NK-92 treated with Interleukin-12 subunit alpha and Interleukin-12 subunit beta, amount 100 ng/mL, for 24 hours (cell line): ENCODE results near the gene ISCU.

Experiments
- DNase-seq: peaks from one replicate; lab custom pipeline; 2025; lab: John Stamatoyannopoulos, UW

ISCU gene

DNA sequence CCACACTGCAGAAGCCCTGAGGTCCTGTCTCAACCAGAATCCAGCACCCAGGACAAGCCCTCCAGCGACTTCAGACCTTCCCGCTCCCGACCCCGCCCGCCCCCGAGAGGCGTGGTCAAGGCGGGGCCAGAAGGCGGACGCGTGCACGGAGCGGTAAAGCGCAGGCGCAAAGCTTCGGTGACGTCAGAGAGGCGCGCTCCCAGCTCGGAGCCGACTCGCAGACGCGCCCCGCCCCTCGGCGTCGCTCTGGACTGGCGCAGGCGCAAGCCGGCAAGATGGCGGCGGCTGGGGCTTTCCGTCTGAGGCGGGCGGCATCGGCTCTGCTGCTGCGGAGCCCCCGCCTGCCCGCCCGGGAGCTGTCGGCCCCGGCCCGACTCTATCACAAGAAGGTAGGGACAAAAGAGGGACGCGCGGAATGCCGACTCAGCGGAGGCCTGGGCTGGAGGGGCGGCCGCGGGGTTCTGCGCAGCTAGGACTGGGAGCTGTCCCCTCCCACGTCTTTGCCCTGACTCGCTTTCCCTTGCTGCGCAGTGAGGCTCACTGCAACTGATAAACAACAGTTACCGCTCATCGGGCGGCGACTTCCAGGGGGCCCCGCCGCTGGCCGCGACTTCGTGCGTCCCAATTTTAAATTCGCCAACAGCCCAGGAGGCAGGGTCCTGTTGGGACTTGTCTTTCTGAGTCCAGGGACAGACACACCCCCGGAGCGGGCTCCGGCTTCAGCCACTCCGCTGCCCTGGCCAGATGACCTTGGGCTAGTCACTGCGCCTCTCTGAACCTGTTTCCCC, at the start of gene ISCU:
Gene ISCU (plus strand): TSS at position 249 of the 788 bp plus-strand sequence. CDS start 27 bp downstream, at position 276.
- DNase-seq: peak; percentile 94

DNA sequence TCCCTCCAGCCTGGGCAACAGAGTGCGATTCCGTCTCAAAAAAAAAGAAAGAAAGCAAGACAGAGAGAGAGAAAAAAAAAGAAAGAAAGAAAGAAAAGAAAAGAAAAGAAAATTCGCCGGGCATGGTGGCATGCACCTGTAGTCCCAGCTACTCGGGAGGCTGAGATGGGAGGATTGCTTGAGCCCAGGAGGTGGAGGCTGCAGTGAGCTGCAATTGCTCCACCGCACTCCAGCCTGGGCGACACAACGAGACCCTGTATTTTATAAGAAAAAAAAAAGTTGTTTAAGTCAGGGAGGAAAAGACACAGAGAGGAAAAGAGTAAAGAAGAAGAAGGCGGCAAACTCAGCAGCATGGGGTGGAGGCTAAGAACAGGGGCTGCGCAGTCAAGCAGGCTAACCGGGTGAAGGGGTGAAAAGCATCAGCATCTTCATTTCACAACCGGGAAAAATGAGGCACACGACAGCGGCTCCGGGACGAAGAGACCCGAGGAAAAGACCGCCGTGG, 47.9 kb upstream of the ISCU start:
- no peak for DNase-seq

DNA sequence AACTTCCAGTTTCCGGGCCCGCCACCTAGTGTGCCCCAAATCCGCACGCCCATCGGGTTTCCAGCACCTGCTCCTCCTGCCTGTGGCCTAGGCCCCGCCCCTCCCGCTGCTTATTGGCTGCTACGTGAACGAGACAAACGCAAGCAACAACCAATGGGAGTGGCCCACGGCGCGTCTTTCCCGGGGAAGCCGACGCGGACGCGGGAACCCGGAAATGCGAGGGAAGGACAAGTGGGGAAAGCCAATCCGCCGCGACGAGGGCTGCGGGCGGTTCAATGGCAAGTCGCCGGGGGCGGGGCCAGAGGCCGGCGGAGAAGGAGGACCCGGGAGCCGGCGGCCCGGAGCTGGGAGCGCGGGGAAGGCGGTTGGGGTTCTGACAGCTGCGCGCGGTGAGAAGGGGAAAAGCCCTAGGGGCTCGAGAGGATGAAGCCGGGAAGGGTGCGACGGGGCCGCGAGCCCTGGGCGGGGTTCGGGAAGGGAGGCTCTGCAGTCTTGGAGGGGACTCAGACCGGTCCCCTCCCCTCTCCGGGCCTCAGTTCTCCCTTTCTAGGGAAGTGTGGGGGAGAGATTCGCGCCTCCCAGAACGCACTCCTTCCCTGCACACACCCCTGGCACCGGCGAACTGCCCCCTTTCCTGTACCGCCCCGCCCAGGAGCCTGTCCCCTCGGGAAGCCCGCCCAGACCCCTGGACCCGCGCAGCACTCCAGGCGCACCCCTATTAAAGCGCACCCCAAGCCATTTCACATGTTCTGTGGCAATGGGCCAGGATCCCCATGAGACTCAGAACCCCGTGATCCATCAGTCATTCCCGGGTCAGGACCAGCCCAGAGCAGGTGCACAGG, 47.2 kb upstream of the ISCU start, which contains the start of gene FICD:
Gene FICD (plus strand): TSS at position 305 of the 842 bp plus-strand sequence. CDS start 1,696 bp downstream, outside the sequence.
- DNase-seq: peak; percentile 98

DNA sequence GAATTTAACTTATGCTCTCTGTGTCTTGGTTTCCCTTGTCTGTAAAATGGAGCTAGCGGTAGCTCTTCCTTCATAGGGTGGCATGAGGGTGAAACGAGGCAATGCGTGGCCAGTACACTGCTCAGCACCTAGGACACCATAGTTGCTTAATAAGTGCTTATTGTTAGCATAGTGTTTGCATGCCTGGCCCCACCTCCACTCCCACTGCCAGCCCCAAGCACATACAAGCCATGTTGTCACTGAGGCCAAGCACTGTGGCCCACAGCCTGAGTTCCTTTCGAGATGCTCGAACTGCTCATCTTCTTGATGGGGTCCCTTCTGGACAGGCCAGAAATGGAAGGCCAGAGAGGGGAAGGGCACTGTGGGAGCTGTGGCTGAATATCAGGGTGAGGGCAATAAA, 46.5 kb upstream of the ISCU start:
- no peak for DNase-seq

DNA sequence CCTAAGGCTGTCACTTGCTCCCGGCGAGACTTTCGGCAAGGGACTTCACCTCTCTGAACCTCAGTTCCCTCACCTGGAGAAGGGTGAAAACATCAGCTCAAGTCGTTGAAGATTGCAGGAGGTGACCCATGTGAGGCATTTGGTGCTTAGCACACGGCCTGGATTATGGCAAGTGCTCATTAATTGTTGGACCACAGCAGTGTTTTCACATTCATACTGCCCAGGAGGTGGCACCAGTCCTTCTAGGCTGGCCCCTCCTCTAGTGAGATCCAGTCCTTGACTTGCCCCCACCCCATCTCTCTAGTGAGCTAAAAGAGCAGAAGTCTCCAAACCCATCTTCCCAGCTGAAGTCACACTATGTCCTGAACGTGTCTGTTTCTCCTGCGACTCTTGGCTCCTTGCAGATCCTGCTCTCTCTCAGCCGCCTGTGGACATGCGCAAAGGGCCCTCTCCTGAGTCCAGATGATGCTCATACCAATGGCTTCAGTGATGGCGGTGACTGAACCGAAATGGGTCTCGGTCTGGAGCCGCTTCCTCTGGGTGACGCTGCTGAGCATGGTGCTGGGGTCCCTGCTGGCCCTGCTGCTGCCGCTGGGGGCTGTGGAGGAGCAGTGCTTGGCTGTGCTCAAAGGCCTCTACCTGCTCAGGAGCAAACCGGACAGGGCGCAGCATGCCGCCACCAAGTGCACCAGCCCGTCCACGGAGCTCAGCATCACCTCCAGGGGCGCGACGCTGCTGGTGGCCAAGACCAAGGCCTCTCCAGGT, 45.7 kb upstream of the ISCU start:
- no peak for DNase-seq

DNA sequence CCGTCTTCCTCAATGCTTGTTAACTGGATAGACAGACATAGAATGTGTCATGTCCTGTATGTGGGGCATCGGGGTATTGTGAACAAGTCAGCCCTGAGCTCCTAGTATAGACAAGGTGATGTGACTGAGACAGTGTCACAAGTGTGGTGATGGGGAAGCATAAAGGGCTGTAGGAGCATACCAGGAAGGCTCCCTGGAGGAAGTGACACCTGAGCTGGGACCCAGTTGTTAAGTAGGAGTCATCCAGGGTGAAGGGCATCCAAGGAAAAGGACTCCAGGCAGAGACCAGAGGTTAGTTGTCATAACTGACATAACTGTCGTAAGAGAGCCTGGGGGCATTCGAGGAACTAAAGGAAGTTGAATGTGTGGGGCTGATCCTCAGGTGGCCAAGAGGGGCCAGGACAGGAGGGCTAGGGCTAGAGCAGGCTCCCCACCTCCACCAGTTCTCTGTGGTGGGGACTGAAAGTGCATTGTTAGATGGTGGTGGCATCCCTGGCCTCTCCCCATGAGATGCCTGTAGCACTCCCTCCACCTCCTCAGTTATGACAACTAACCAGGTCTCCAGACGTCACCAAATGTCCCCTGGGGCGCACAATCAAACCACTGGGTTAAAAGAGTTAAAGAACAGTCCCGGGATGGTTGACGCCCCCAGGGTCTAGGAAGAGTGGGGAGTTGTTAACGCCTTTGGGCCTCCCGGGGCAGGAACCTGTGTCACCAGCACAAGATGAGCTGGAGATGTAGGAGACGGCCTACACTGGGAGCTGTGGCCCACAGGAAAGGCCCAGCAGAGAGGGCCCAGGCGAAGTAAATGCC, 44.9 kb upstream of the ISCU start:
- DNase-seq: no peak

DNA sequence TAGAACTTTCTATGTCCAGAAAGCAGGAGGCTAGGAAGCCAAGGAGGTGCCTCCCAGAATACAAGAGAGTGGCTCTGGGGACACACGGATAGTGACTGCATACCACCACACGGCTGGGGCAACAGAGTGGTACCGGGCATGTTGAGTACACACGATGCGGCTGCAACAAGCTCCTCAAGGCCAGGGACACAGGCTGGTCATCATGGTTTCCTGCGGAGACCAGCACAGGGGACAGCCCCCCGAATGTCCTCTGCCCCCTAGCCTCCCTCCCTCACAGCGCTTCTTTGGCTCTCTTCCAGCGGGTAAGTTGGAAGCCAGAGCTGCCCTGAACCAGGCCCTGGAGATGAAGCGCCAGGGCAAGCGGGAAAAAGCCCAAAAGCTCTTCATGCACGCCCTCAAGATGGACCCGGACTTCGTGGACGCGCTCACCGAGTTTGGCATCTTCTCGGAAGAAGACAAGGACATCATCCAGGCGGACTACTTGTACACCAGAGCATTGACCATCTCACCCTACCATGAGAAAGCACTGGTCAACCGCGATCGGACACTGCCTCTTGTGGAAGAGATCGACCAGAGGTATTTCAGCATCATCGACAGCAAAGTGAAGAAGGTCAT, 44.2 kb upstream of the ISCU start:
- no peak for DNase-seq

DNA sequence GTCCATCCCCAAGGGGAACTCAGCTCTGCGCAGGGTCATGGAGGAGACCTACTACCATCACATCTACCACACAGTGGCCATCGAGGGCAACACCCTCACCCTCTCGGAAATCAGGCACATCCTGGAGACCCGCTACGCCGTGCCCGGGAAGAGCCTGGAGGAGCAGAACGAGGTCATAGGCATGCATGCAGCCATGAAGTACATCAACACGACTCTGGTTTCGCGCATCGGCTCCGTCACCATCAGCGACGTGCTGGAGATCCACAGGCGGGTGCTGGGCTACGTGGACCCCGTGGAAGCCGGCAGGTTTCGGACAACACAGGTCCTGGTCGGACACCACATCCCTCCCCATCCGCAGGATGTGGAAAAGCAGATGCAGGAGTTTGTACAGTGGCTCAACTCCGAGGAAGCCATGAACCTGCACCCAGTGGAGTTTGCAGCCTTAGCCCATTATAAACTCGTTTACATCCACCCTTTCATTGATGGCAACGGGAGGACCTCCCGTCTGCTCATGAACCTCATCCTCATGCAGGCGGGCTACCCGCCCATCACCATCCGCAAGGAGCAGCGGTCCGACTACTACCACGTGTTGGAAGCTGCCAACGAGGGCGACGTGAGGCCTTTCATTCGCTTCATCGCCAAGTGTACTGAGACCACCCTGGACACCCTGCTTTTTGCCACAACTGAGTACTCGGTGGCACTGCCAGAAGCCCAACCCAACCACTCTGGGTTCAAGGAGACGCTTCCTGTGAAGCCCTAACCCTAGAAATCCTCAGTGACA, 43.5 kb upstream of the ISCU start:
- no peak for DNase-seq

DNA sequence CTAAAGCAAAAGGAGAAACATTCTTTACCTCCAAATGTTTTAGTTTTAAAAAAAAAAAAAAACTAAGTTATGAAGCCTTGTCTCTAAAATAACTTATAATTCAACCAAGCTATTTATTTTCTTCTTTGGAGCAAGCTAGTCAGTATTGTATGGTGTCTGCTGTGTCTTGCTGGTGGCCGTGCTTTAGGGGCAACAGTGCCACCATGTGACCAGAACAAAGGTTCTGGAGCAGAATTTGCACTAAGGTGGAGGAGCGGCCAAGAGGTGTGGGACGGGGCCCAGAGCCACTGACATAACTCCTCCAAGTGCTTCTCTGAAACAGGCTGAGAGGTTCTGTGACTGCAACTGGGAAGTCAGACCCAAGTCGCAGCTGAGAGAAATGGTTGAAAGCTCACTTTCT, 42.8 kb upstream of the ISCU start:
- no peak for DNase-seq

DNA sequence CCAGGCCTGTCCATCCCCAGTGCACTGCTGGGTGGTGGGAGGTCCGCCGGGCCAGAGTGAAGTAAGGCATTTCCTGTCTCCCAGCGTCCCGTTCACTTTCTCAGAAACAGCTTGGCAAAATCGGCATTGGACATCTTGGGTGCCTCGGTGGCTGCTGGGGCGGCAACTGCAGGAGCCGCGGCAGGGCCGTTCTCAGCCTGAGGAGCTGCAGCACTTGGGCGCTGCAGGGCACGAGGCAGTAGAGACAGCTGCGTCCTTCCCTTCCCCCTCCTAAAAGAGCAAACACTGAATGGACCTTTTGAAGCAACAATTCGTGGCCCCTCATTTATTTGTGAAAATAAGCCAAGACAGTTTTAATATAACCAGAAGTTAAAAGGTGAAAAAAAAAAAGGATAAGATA, 39.0 kb upstream of the ISCU start:
- no peak for DNase-seq

DNA sequence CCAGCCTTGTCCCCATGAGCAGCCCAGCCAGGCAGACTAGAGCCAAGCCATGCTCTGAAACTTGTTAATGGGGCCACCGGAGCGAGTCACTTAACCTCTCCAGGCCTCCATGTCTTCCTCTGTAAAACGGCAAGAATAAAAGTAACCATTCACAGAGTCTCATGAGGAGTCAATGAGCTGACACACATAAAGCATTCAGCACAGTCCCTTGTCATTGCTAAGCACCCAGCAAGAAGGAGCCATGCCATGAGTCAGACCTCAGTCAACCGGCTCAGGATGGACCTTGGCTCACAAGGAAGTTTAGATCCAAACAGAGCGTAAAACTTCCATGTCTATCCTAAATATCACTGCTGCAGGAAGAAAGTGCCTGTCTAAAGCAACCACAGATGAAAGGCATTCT, 36.7 kb upstream of the ISCU start:
- DNase-seq: no peak

DNA sequence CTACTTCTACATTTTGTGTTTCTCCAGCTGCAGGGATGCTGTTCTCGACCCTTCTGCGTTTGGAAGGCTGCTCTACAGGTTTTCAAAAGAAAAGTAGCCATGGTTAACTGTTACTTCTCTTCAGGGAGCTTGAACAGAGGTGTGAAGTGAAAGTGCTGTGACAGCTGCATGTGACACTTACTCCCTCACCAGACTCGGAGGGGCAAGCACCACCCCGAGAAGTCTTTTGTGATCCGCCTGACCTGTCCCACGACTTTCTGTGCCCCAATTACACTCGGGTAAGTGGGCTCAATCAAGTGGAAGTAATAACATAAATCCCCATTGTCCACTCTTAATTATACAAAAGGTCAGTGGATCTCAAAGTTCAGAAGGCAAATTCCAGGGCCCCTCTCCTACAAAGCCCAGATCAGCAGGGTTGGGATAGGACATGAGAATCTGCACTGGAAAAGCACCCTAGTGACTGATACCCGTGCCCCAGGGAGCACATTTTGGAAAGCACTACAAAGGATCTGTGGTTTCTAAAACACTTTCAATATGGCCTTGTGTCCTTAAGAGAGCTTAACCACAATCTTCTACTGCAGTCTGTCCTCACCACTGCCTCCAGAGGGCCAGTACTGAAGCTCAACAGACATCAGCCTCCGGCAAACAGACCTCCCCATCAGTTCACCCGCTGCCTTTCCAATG, 35.8 kb upstream of the ISCU start:
- no peak for DNase-seq

DNA sequence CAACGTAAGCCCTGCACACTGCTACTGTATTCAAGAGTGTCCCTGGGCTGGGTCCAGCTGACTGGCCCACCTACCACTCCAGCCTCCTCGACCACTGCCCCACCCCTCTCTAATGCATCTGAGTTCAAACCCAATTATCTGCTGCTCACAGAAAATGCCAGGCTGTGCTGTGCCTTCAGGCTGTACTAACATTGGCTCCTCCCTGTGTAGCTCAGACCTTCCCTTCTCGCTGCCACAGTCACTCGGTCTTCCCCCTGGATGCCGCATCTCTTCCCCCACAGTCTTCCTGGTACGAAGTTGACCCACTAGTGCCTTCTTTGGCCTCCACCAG, 35.3 kb upstream of the ISCU start:
- no peak for DNase-seq

DNA sequence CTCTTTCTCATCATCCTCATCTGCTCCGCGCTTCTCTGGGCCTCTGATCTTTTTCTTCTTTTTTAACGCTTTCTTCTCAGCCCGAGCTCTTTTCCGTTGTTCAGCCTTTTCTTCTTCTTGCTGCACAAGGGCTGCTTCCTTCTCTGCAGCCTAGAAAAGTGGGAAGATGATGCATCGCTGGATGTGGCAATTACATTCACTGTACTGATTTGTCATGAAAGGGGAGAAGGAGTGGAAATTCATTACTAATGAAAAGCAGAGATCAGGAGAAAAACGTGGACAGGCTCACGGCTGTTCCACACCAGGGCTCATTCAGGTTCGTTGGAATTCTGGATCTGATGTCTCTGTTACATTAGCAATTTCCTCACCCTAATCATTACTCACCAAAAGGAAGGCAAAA, 32.2 kb upstream of the ISCU start:
- DNase-seq: no peak

DNA sequence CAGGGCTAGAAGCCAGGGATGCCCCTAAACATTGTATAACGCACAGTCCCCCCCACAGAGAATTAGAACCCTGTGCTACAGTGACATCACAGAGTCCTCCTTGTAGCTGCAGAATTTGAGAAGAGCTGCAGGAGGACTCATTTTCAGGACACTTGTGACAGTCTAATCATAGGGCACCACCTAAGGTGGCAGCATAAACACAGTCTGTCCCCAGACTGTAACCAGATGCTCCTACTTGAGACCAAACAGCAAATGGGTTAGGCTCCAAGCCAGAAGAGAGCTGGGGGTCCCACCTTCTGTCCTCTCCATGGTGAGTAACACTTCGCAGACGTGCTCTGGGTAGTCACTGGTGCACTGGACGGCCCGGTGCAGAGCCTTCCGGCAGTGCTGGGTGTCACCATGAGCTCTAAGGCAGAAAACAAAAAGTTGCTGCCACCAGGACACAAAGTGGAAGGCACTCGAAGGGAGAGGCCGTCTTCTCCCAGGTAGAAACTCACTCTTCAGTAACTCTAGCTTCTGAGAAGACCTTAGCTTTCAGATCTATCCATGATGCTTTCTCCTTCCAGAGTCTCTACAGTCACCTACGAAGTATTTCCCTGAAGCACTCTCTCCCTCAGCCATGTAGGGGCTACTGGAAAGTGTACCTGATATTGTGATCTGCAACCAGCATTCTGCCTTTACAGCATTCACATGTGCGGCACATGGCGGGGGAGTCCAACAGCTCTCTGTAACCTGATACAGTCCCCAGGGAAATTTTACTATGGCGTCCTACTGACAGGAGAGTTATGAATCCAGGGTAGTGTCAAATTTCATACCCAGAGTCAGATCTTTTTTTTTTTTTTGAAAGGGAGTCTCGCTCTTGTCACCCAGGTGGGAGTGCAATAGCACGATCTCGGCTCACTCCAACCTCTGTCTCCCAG, 30.2 kb upstream of the ISCU start:
- no peak for DNase-seq

DNA sequence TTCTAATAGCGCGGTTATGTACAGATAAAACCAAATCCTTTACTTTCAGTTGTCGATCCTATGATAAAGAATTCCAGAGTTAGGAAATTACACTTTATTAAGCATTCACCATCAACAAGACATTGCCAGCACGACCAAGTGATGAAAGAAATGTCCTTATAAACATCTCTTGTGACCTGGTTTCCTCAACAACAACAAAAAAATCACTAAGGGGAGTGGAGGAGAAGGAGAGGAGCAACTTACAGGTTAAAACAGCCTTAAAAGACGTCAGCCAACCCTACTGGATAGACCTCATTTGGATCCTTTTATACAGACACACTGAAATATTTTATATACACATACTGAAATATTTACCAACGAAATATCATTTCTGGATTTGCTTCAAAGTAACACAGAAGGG, 24.2 kb upstream of the ISCU start:
- DNase-seq: no peak

DNA sequence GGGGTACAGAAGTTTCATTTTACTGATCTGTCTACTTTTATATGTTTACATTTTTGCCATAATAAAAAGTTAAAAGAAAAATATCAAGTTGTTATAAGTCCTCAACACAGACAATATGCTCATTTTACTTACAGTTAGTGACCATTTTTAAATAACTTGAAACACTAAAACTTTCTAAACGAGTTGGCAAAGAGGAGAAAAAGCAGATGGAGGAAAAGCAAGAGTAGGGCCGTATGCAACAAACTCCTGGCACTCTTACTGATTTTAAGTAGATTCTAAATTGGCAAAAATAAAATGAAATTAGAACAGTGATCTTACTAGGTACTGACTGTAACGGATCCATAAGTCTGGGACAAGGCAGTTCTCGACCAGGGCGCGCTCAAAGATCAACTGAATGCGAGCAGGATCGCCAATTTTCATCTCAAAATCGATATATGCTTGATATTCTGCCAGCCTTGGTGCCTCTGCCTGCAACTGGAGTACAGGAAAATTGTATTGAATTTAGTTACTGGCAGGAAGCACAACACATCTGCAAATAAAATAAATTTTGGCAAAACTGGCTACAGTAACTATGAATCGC, 23.7 kb upstream of the ISCU start:
- DNase-seq: no peak

DNA sequence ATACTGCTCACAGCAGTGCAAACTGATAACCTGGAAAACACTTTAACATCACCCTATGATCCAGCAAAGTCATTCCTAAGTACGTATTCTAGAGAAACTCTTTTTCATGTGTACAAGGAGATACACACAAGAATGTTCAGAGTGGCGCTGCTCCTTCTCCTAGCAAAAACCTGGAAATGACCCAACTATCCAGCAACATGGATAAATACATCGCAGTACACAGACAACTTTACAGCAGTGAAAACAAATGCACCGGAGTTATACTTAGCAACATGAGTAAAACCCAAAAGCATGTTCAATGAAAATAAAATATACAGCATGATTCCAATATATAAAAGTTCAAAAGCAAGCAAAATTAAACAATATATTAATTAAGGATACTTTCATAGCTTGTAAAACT, 20.1 kb upstream of the ISCU start:
- no peak for DNase-seq
